HG03571 (cell line): Measurements from ENCODE around the gene ANKRD29.
"Not testable (repeated sequence)": the region's sequence is repeated elsewhere in the genome, so short reads cannot be mapped to it uniquely, and the experiment has no call there.

Experiments used
- ATAC-seq: cut with Tn5 transposase; IDR thresholded peaks from one replicate; pipeline ENCODE4 v1.9.1; 2021; ENCODE audit not compliant: unreplicated experiment

ANKRD29 gene

DNA sequence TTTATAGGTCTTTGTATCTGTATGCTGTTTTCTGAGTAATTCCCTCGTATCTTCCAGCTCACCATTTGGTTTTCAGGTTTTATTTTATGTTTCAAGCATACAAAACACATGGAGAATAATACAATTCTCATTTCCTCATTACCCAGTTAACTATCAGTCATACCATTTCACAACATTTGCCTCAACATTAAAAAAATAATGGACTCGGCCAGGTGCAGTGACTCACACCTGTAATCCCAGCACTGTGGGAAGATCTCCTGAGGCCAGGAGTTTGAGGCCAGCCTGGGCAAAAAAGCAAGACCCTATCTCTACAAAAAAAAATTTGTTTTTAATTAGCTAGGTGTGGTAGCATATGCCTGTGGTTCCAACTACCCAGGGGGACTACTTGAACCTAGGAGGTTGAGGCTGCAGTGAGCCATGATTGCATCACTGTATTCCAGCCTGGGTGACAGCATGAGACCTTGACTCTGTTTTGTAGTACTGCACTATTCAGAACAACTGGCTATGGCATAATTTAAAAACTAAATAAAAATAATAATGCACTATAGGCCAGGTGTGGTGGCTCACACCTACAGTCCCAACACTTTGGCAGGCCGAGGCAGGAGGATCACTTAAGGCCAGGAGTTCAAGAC, 96.7 kb downstream of the ANKRD29 start:
- ATAC-seq = no peak

DNA sequence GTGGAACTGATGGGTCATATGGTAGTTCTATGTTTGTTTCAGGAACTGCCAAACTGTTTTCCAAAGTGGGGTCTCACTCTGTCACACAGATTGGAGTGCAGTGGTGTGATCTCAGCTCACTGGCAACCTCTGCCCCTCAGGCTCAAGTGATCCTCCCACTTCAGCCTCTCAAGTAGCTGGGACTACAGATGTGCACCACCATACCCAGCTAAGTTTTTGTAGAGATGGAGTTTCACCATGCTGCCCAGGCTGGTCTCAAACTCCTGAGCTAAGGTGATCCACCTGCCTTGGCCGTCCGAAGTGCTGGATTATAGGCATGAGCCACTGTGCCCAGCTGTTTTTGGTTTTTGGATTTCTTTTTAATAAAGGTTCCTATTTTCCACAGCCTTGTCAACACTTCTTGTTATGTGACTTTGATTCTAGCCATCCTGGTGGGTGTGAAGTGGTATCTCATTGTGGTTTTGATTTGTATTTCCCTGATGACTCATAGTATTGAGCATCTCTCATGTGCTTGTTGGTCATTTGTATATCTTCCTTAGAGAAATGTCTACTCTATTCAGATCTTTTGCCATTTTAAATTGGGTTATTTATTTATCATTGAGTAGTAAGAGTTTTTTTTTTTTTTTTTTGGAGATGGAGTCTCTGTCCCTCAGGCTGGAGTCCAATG, 99.2 kb downstream of the ANKRD29 start:
- ATAC-seq = no peak

DNA sequence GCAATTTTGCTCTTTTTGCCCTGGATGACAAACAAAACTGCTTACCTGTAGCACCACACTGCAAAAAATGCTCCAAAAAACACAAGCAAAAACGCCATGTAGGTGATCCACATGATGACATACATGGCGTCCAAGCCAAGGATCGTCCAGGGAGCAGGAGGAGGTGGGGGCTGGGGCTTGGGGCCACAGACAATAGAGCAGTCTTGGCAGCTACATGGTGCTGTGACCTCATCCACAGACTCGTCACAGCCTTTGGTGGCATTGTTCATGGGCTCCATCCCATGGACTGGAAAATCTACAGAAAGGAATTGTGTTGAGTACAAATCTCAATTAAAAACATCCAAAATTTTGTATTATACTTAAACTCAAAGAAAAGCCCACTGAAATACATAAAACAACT, 102.5 kb downstream of the ANKRD29 start:
- ATAC-seq = no peak

DNA sequence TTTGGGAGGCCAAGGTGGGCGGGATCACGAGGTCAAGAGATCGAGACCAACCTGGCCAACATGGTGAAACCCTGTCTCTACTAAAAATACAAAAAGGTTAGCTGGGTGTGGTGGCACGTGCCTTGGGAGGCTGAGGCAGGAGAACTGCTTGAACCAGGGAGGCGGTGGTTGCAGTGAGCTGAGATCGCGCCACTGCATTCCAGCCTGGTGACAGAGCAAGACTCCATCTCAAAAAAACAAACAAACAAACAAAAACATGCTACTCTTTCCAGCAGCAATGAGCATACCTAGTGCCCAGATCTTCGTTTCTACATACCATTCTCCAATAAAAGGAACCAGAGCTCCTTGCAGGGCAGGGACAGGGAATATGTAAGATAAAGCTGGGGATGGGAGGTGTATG, 105.2 kb downstream of the ANKRD29 start:
- ATAC-seq = not testable (repeated sequence)

DNA sequence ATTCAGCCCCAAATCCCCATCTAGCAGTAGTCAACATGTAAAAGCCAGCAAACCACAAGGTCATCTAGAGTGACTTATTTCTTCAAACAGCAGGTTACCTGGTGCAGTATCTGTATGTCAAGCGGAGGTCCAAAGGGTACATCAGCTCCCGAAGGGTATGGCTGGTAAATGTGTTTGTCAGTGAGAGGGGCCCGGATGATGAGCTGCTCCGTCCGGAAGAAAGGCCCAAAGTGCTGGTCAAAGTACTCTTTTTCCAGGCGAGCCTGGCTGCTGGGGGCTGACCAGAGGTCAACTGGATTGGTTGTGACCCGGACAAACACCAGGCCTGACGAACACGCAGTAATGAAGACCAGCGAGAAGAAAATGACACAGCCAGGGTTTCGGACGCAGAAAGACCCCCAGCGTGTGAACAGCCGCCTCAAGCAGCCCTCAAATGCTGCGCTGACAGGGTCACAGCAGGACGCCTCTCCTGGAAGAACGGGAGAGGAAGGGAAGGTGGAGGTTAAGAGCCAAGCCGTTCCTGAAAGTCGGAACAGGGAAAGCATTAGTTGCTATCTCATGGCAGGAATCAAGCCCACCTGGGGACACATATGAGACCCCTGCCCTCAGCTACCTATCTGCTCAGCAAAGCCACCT, 106.4 kb downstream of the ANKRD29 start:
- no peak for ATAC-seq

DNA sequence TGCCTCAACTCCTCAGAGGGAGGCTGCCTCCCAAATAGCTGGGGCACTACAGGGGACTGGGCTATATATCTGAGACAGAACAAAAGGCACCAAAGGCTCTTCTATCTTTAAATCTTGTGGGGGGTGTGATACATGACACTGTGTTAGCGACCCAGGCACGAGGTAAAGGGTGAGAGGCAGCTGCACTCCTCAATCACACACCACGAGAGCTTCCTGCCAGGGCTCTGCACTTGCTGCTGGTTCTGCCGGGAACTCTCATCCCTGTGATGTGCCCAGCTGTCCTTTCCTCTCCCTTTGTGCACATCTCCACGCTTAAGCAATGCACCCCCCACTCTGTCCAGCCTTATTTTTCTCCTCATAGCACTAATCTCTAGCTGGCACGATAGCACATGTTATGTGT, 108.8 kb downstream of the ANKRD29 start:
- no peak for ATAC-seq

DNA sequence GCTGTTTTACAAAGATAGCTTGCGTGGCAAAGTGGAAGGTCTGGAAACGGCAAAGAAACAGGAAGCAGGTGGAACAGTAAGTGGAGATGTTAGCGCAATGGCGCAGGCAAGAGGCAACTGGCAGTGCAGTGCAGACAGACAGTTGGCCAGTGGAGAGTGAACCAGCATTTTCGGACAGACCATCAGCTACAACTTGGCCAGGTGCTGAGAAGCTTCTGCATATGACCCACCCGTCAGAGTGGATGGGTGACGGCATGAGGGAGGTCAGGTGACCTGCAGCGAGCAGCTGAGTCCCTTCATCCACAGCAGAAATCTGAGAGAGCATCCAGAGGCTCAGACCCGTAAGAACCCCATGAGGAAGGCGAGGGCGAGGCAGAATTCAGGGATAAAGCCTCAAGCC, 110.2 kb downstream of the ANKRD29 start:
- ATAC-seq = no peak

DNA sequence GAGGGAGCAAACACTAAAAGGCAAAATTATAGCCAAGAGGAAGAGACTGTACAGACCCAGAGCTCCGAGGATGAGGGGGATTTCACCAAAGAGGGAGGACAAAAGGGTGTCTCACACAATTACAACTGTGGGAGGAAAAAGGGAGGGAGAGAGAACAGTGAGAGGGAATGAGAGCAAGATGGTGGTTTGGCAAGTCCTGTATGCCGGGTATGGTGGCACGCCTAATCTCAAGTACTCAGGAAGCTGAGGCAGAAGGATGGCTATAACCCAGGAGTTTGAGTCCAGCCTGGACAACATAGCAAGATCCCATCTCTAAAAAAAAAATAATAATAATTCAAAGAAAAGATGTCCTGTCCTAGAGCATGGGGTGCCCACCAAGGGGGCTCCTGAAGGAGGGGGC, 110.7 kb downstream of the ANKRD29 start:
- ATAC-seq = no peak

DNA sequence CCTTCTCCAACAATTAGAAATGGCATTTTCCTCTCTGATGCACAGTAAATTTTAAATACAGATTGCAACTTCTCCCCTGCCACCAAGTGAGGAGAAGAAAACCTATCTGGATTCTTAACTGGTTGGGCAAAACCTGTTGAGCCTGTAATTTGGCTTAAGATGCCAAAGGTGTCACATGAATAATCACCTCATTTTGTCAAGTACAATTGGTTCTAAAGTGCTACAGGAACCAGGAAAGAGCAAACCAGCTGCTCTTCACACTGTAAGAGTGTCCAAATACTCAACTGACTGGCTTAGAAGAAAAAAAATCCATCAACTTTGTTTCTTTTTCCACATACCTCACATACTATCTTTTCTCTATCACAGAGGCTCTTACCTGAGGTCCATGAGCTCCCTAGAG, 111.8 kb downstream of the ANKRD29 start:
- ATAC-seq = no peak
